Activated CD8-positive, alpha-beta T cell treated with anti-CD3 and anti-CD28 coated beads for 36 hours (primary cell): ENCODE results near the gene DECR2. TPM values are rescaled to one million over a fixed set of nuclear protein-coding genes. Genes with fewer than 3 reads are reported as not detected.

Source experiments
- ATAC-seq: fragments of 200-7000 bp; cut with Tn5 transposase; one replicate; pipeline ENCODE4 v1.10.0; 2021; ENCODE audit warnings: mild to moderate bottlenecking, moderate library complexity
- CTCF ChIA-PET: fragments of 350-600 bp; sonication (Branson Sonifier 250); formaldehyde crosslinking; loops from one replicate; lab custom pipeline; 2021; ENCODE audit warnings: antibody characterized with exemption; lab: Charles Lee
- POLR2A ChIA-PET: fragments of 350-600 bp; sonication (Branson Sonifier 250); formaldehyde crosslinking; loops from one replicate; lab custom pipeline; 2021; ENCODE audit warnings: antibody characterized with exemption; lab: Charles Lee
- DNase-seq: peaks from one replicate; pipeline ENCODE4 v3.0.0-alpha.2; 2020
- H3K27ac Mint-ChIP-seq: one replicate; pipeline ENCODE4 v1.8.0; 2021; ENCODE audit warnings: mild to moderate bottlenecking, mixed read lengths
- H3K27me3 Mint-ChIP-seq: one replicate; pipeline ENCODE4 v1.8.0; 2021; ENCODE audit warnings: mixed read lengths
- H3K36me3 Mint-ChIP-seq: one replicate; pipeline ENCODE4 v1.8.0; 2021; ENCODE audit warnings: low read depth, mixed read lengths
- H3K4me1 Mint-ChIP-seq: one replicate; pipeline ENCODE4 v1.8.0; 2021; ENCODE audit warnings: low read depth, mixed read lengths
- H3K4me3 Mint-ChIP-seq: one replicate; pipeline ENCODE4 v1.8.0; 2021; ENCODE audit warnings: mild to moderate bottlenecking, moderate library complexity, mixed read lengths
- H3K9me3 Mint-ChIP-seq: one replicate; pipeline ENCODE4 v1.8.0; 2021; ENCODE audit warnings: mixed read lengths
- intact Hi-C: fragments of 100-400 bp; cut with micrococcal nuclease; formaldehyde crosslinking; loops from one replicate; pipeline ENCODE4 v1.10.0; 2022
- total RNA-seq, 2 experiments: library from RNA; stranded (reverse); gene quantifications; one replicate each; pipeline ENCODE4 v1.2.3, GENCODE V29; 2021
- TF ChIP-seq, protein P1 (sequence below): fragments of 200-600 bp; IDR thresholded peaks from one replicate; pipeline ENCODE4 v1.8.0; 2022; ENCODE audit warnings: antibody characterized with exemption, mild to moderate bottlenecking

Gene DECR2
- total RNA-seq, 2 experiments from 2014 or later = 9.7 to 10.0 TPM

DNA sequence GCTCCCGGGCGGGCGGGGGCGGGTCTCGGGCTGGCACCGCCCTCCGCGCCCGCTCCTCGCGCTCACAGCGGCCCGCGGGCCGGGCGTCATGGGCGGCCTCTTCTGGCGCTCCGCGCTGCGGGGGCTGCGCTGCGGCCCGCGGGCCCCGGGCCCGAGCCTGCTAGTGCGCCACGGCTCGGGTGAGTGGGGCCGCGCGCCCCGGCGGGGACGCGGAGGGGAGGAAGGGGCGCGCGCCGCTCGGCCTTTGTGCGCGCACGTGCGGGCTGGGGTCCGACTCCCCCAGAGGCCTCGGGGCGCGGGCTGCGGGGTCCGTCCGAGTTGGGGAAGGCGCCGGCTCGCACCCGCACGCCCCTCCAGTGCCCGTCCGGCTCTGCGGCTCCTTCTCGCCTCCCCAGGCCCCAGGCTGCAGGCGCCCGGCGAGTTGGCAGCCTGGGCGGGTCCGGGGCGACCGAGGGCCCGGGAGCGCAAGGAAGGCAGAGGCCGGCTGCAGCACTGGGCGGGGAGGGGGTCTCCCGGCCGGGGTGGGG is 4.5 kb upstream of the DECR2 start, which contains the start of gene NME4:
Gene NME4, plus strand, starts transcription at position 65 of the 527 bp plus-strand sequence. Its CDS starts 24 bp downstream, at position 89.
- H3K27me3 Mint-ChIP-seq = peaks cover 2% of the 10 kb centered on the region
- TF ChIP-seq, protein P1, sequence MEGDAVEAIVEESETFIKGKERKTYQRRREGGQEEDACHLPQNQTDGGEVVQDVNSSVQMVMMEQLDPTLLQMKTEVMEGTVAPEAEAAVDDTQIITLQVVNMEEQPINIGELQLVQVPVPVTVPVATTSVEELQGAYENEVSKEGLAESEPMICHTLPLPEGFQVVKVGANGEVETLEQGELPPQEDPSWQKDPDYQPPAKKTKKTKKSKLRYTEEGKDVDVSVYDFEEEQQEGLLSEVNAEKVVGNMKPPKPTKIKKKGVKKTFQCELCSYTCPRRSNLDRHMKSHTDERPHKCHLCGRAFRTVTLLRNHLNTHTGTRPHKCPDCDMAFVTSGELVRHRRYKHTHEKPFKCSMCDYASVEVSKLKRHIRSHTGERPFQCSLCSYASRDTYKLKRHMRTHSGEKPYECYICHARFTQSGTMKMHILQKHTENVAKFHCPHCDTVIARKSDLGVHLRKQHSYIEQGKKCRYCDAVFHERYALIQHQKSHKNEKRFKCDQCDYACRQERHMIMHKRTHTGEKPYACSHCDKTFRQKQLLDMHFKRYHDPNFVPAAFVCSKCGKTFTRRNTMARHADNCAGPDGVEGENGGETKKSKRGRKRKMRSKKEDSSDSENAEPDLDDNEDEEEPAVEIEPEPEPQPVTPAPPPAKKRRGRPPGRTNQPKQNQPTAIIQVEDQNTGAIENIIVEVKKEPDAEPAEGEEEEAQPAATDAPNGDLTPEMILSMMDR = no peak
- ChIA-PET CTCF (no interaction called here), POLR2A (interaction anchor here (0.5 kb wide), 1 partner anchor 130 kb away, joined by 3 read pairs; no protein-coding TSS in a partner anchor)
- intact Hi-C loops = loop anchor here (5.0 kb wide), 1 partner anchor 130 kb away; the partner anchor contains the start of gene CAPN15
- H3K27ac Mint-ChIP-seq = peak within 1 kb of the TSS; percentile 66
- H3K4me3 Mint-ChIP-seq = peak within 1 kb of the TSS; percentile 74
- DNase-seq = peak; percentile 21
- H3K4me1 Mint-ChIP-seq = peaks cover 27% of the 10 kb centered on the region
- peaks cover under 1% of the 10 kb centered on the region for H3K9me3 Mint-ChIP-seq
- H3K36me3 Mint-ChIP-seq = peaks cover 2% of the 10 kb centered on the region
- peak; percentile 13 for ATAC-seq

DNA sequence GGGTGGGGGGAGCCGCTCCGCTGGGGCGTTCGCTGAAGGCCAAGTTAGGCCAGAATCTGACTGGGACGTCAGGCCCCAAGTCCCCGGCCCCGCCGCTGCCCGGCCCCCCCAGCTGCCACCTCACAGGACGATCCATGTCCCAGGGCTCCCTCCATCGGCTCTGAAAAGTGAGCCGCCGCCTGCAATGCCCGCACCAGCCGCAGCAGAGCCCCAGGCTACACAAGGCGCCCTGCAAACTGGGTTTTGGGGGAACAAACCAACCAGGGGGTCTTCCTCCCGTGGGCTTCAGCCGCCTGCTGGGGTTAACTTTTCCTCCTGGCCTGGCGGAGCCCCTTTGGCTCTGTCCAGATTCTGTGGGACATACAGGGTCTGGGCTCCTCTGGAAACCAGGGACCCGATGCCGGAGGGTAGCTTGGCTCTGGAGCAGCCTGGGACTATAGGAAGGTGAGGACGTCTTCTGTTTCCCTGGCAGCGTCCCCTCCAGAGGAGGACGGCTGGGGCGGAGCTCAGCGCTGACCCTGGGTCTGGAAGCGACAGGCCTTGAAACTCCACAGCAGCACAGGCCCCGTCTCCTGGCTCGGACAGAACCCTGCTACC is 3.9 kb upstream of the DECR2 start:
- Mint-ChIP-seq H3K36me3 (peaks cover 2% of the 10 kb centered on the region), H3K27me3 (peaks cover 2% of the 10 kb centered on the region), H3K9me3 (no peaks in the 10 kb centered on the region), H3K27ac (no peak overlapping the region), H3K4me3 (peak overlapping the region; percentile 50), H3K4me1 (peaks cover 22% of the 10 kb centered on the region)
- TF ChIP-seq, protein P1 = no peak
- ChIA-PET POLR2A (no interaction called here), CTCF (no interaction called here)
- ATAC-seq (no peak), DNase-seq (peak; percentile 53)
- intact Hi-C loops = loop anchor here (5.0 kb wide), 1 partner anchor 129 kb away; the partner anchor contains the start of gene CAPN15

DNA sequence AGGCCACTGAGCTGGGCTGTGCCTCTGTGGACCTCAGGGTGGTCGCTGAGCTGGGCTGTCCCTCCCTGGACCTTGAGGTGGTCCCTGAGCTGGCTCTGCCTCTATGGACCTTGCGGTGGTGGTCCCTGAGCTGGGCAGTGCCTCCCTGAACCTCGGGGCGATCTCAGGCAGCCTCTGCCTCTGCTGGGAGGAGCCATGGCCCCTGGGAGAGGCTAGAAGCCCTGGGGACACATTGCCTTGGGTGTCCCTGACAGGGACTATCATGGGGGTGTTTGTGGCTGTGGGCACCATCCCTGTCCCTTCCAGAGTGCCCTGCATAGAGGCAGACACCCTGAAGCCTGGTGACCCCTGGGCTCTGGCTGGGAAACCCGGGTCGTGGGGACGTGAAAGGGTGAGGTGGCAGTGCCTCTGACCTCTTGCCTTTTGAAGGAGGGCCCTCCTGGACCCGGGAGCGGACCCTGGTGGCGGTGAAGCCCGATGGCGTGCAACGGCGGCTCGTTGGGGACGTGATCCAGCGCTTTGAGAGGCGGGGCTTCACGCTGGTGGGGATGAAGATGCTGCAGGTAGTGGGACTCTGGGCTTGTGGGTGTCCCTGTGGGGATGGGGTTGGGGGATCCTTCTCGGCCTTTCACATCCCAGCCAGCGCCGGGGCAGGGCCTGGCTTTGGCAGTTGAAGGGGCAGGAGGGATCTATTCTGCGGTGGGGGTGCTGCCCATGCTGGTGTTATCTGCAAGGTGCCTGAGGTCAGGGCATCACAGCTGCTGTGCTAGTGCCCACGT is 2.9 kb upstream of the DECR2 start:
- CTCF ChIA-PET = no interaction called here
- POLR2A ChIA-PET = no interaction called here
- Mint-ChIP-seq H3K9me3 (no peaks in the 10 kb centered on the region), H3K4me1 (peaks cover 21% of the 10 kb centered on the region), H3K27ac (no peak overlapping the region), H3K27me3 (peaks cover 2% of the 10 kb centered on the region), H3K4me3 (peak overlapping the region; percentile 50), H3K36me3 (peaks cover 2% of the 10 kb centered on the region)
- TF ChIP-seq, protein P1 = no peak
- ATAC-seq = no peak
- no peak for DNase-seq
- intact Hi-C loops = loop anchor here (5.0 kb wide), 1 partner anchor 129 kb away; the partner anchor contains the start of gene CAPN15

DNA sequence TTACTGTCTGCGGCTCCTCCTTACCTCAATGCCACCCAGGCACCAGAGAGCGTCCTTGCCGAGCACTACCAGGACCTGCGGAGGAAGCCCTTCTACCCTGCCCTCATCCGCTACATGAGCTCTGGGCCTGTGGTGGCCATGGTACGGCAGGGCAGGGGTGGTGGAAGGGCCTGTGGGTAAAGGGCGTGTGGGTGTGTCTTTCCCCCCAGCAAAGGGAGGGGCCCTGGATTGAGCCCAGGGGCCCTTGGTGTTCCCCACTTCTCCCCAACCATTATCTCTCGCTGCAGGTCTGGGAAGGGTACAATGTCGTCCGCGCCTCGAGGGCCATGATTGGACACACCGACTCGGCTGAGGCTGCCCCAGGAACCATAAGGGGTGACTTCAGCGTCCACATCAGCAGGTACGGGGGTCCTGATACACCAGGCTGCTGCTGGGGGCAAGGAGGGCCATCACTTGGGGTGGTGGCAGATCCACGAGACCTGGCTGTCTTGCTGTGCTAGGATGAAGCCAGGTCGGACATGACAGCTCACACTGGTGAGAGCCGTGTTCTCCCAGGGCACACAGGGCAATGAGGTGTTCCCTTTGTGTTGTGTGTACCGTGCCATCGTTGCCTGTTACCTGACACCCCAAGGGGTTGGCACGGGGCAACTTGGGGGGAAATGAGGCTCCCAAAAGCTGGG is 2.2 kb upstream of the DECR2 start:
- no peaks in the 10 kb centered on the region for H3K9me3 Mint-ChIP-seq
- ATAC-seq (no peak), DNase-seq (no peak)
- H3K4me1 Mint-ChIP-seq = peaks cover 21% of the 10 kb centered on the region
- intact Hi-C loops = loop anchor here (5.0 kb wide), 1 partner anchor 128 kb away; the partner anchor contains the start of gene CAPN15
- TF ChIP-seq, protein P1 = no peak
- no peak overlapping the region for H3K27ac Mint-ChIP-seq
- H3K36me3 Mint-ChIP-seq = peaks cover 2% of the 10 kb centered on the region
- ChIA-PET POLR2A (interaction anchor here (1.4 kb wide), 2 partner anchors 127 to 174 kb away, joined by 3 read pairs; no protein-coding TSS in a partner anchor), CTCF (interaction anchor here (1.7 to 2.6 kb wide), 2 partner anchors 17 to 26 kb away, joined by 4 to 11 read pairs; partner anchors contain the start of gene RAB11FIP3)
- H3K4me3 Mint-ChIP-seq = no peak overlapping the region
- peaks cover 2% of the 10 kb centered on the region for H3K27me3 Mint-ChIP-seq
